ENCODE data around the gene TRIM44.

Gene TRIM44

GRCh38 chr11:35620795-35621194 is 41.8 kb upstream of the TRIM44 start:
- peaks cover 0 to 40% (median 29%) of the 10 kb centered on the region in 5 donors for H3K4me1 ChIP-seq (ENCODE audit: control insufficient read depth in 5 of 5, insufficient read depth in 5 of 5, low read length in 5 of 5)
- no peak overlapping the region for H3K27ac ChIP-seq (ENCODE audit: low read depth, low read length)
- H3K36me3 ChIP-seq (ENCODE audit: control insufficient read depth in 5 of 5, insufficient read depth in 5 of 5, low read length in 5 of 5), result no peaks in the 10 kb centered on the region
- H3K27me3 ChIP-seq (ENCODE audit: control insufficient read depth in 5 of 5, insufficient read depth in 4 of 5, low read length in 5 of 5), result peaks cover 5 to 16% (median 11%) of the 10 kb centered on the region in 5 donors
- H3K4me3 ChIP-seq (ENCODE audit: low read depth in 1 of 5, low read length in 5 of 5), result no peak overlapping the region
- H3K9ac ChIP-seq (ENCODE audit: low read length in 5 of 5), result no peak overlapping the region
- no peaks in the 10 kb centered on the region for H3K9me3 ChIP-seq (ENCODE audit: control insufficient read depth in 5 of 5, low read length in 5 of 5)

- Histone ChIP-seq H3K9me3 (ENCODE audit: control insufficient read depth in 5 of 5, low read length in 5 of 5) (no peaks in the 10 kb centered on the region), H3K9ac (ENCODE audit: low read length in 5 of 5) (no peak overlapping the region), H3K27ac (ENCODE audit: low read depth, low read length) (no peak overlapping the region), H3K4me1 (ENCODE audit: control insufficient read depth in 5 of 5, insufficient read depth in 5 of 5, low read length in 5 of 5) (peaks cover 0 to 40% (median 29%) of the 10 kb centered on the region in 5 donors), H3K36me3 (ENCODE audit: control insufficient read depth in 5 of 5, insufficient read depth in 5 of 5, low read length in 5 of 5) (no peaks in the 10 kb centered on the region), H3K4me3 (ENCODE audit: low read depth in 1 of 5, low read length in 5 of 5) (no peak overlapping the region), H3K27me3 (ENCODE audit: control insufficient read depth in 5 of 5, insufficient read depth in 4 of 5, low read length in 5 of 5) (peaks cover 5 to 16% (median 11%) of the 10 kb centered on the region in 5 donors)
Observed at GRCh38 chr11:35621620-35622019, 41.0 kb upstream of the TRIM44 start.

- no peaks in the 10 kb centered on the region for H3K36me3 ChIP-seq (ENCODE audit: control insufficient read depth in 5 of 5, insufficient read depth in 5 of 5, low read length in 5 of 5)
- H3K4me3 ChIP-seq (ENCODE audit: low read depth in 1 of 5, low read length in 5 of 5), result no peak overlapping the region
- peaks cover 0 to 40% (median 29%) of the 10 kb centered on the region in 5 donors for H3K4me1 ChIP-seq (ENCODE audit: control insufficient read depth in 5 of 5, insufficient read depth in 5 of 5, low read length in 5 of 5)
- H3K27me3 ChIP-seq (ENCODE audit: control insufficient read depth in 5 of 5, insufficient read depth in 4 of 5, low read length in 5 of 5), result peaks cover 5 to 16% (median 11%) of the 10 kb centered on the region in 5 donors
- no peak overlapping the region for H3K27ac ChIP-seq (ENCODE audit: low read depth, low read length)
- no peaks in the 10 kb centered on the region for H3K9me3 ChIP-seq (ENCODE audit: control insufficient read depth in 5 of 5, low read length in 5 of 5)
- no peak overlapping the region for H3K9ac ChIP-seq (ENCODE audit: low read length in 5 of 5)
Observed at GRCh38 chr11:35622070-35622469, 40.5 kb upstream of the TRIM44 start.

- Histone ChIP-seq H3K4me1 (ENCODE audit: control insufficient read depth in 5 of 5, insufficient read depth in 5 of 5, low read length in 5 of 5) (peaks cover 0 to 33% (median 21%) of the 10 kb centered on the region in 5 donors), H3K9me3 (ENCODE audit: control insufficient read depth in 5 of 5, low read length in 5 of 5) (no peaks in the 10 kb centered on the region), H3K4me3 (ENCODE audit: low read depth in 1 of 5, low read length in 5 of 5) (no peak overlapping the region), H3K9ac (ENCODE audit: low read length in 5 of 5) (no peak overlapping the region), H3K27me3 (ENCODE audit: control insufficient read depth in 5 of 5, insufficient read depth in 4 of 5, low read length in 5 of 5) (peaks cover 5 to 16% (median 11%) of the 10 kb centered on the region in 5 donors), H3K27ac (ENCODE audit: low read depth, low read length) (no peak overlapping the region), H3K36me3 (ENCODE audit: control insufficient read depth in 5 of 5, insufficient read depth in 5 of 5, low read length in 5 of 5) (no peaks in the 10 kb centered on the region)
Observed at GRCh38 chr11:35623621-35624168, 38.9 kb upstream of the TRIM44 start.

- peaks cover 3 to 16% (median 10%) of the 10 kb centered on the region in 5 donors for H3K27me3 ChIP-seq (ENCODE audit: control insufficient read depth in 5 of 5, insufficient read depth in 4 of 5, low read length in 5 of 5)
Observed at GRCh38 chr11:35624316-35624715, 38.3 kb upstream of the TRIM44 start.

GRCh38 chr11:35624781-35625180 is 37.8 kb upstream of the TRIM44 start:
- H3K27me3 ChIP-seq (ENCODE audit: control insufficient read depth in 5 of 5, insufficient read depth in 4 of 5, low read length in 5 of 5), result peaks cover 0 to 20% (median 9%) of the 10 kb centered on the region in 5 donors
- no peak overlapping the region for H3K27ac ChIP-seq (ENCODE audit: low read depth, low read length)
- no peaks in the 10 kb centered on the region for H3K9me3 ChIP-seq (ENCODE audit: control insufficient read depth in 5 of 5, low read length in 5 of 5)
- peaks cover 0 to 24% (median 12%) of the 10 kb centered on the region in 5 donors for H3K4me1 ChIP-seq (ENCODE audit: control insufficient read depth in 5 of 5, insufficient read depth in 5 of 5, low read length in 5 of 5)
- H3K36me3 ChIP-seq (ENCODE audit: control insufficient read depth in 5 of 5, insufficient read depth in 5 of 5, low read length in 5 of 5), result no peaks in the 10 kb centered on the region
- H3K4me3 ChIP-seq (ENCODE audit: low read depth in 1 of 5, low read length in 5 of 5), result no peak overlapping the region
- no peak overlapping the region for H3K9ac ChIP-seq (ENCODE audit: low read length in 5 of 5)

More at GRCh38 chr11:35624316-35624715, 38.3 kb upstream of the TRIM44 start:
- Histone ChIP-seq H3K27ac (ENCODE audit: low read depth, low read length) (no peak overlapping the region), H3K36me3 (ENCODE audit: control insufficient read depth in 5 of 5, insufficient read depth in 5 of 5, low read length in 5 of 5) (no peaks in the 10 kb centered on the region), H3K4me3 (ENCODE audit: low read depth in 1 of 5, low read length in 5 of 5) (no peak overlapping the region), H3K9me3 (ENCODE audit: control insufficient read depth in 5 of 5, low read length in 5 of 5) (no peaks in the 10 kb centered on the region), H3K9ac (ENCODE audit: low read length in 5 of 5) (no peak overlapping the region), H3K4me1 (ENCODE audit: control insufficient read depth in 5 of 5, insufficient read depth in 5 of 5, low read length in 5 of 5) (peaks cover 0 to 28% (median 16%) of the 10 kb centered on the region in 5 donors)

GRCh38 chr11:35626501-35626900 is 36.1 kb upstream of the TRIM44 start:
- Histone ChIP-seq H3K9ac (ENCODE audit: low read length in 5 of 5) (no peak overlapping the region), H3K27ac (ENCODE audit: low read depth, low read length) (no peak overlapping the region), H3K27me3 (ENCODE audit: control insufficient read depth in 5 of 5, insufficient read depth in 4 of 5, low read length in 5 of 5) (peaks cover 2 to 8% (median 4%) of the 10 kb centered on the region in 5 donors), H3K9me3 (ENCODE audit: control insufficient read depth in 5 of 5, low read length in 5 of 5) (no peaks in the 10 kb centered on the region), H3K4me3 (ENCODE audit: low read depth in 1 of 5, low read length in 5 of 5) (no peak overlapping the region), H3K4me1 (ENCODE audit: control insufficient read depth in 5 of 5, insufficient read depth in 5 of 5, low read length in 5 of 5) (peaks cover 0 to 18% (median 7%) of the 10 kb centered on the region in 5 donors), H3K36me3 (ENCODE audit: control insufficient read depth in 5 of 5, insufficient read depth in 5 of 5, low read length in 5 of 5) (no peaks in the 10 kb centered on the region)

GRCh38 chr11:35629511-35629910 is 33.1 kb upstream of the TRIM44 start:
- peaks cover 0 to 4% (median 0%) of the 10 kb centered on the region in 5 donors for H3K4me1 ChIP-seq (ENCODE audit: control insufficient read depth in 5 of 5, insufficient read depth in 5 of 5, low read length in 5 of 5)
- H3K9ac ChIP-seq (ENCODE audit: low read length in 5 of 5), result no peak overlapping the region
- no peak overlapping the region for H3K27ac ChIP-seq (ENCODE audit: low read depth, low read length)
- H3K27me3 ChIP-seq (ENCODE audit: control insufficient read depth in 5 of 5, insufficient read depth in 4 of 5, low read length in 5 of 5), result peaks cover 4 to 14% (median 9%) of the 10 kb centered on the region in 5 donors
- no peak overlapping the region for H3K4me3 ChIP-seq (ENCODE audit: low read depth in 1 of 5, low read length in 5 of 5)
- peaks cover 0 to 2% (median 0%) of the 10 kb centered on the region in 5 donors for H3K9me3 ChIP-seq (ENCODE audit: control insufficient read depth in 5 of 5, low read length in 5 of 5)
- H3K36me3 ChIP-seq (ENCODE audit: control insufficient read depth in 5 of 5, insufficient read depth in 5 of 5, low read length in 5 of 5), result no peaks in the 10 kb centered on the region

- Histone ChIP-seq H3K36me3 (ENCODE audit: control insufficient read depth in 5 of 5, insufficient read depth in 5 of 5, low read length in 5 of 5) (no peaks in the 10 kb centered on the region), H3K9me3 (ENCODE audit: control insufficient read depth in 5 of 5, low read length in 5 of 5) (peaks cover 0 to 2% (median 0%) of the 10 kb centered on the region in 5 donors), H3K27ac (ENCODE audit: low read depth, low read length) (no peak overlapping the region), H3K4me1 (ENCODE audit: control insufficient read depth in 5 of 5, insufficient read depth in 5 of 5, low read length in 5 of 5) (peaks cover 0 to 4% (median 0%) of the 10 kb centered on the region in 5 donors), H3K9ac (ENCODE audit: low read length in 5 of 5) (no peak overlapping the region), H3K27me3 (ENCODE audit: control insufficient read depth in 5 of 5, insufficient read depth in 4 of 5, low read length in 5 of 5) (peaks cover 4 to 14% (median 9%) of the 10 kb centered on the region in 5 donors), H3K4me3 (ENCODE audit: low read depth in 1 of 5, low read length in 5 of 5) (no peak overlapping the region)
Observed at GRCh38 chr11:35629914-35630313, 32.7 kb upstream of the TRIM44 start.

GRCh38 chr11:35631891-35632290 is 30.7 kb upstream of the TRIM44 start:
- no peaks in the 10 kb centered on the region for H3K36me3 ChIP-seq (ENCODE audit: control insufficient read depth in 5 of 5, insufficient read depth in 5 of 5, low read length in 5 of 5)
- peaks cover 0 to 2% (median 0%) of the 10 kb centered on the region in 5 donors for H3K9me3 ChIP-seq (ENCODE audit: control insufficient read depth in 5 of 5, low read length in 5 of 5)
- H3K9ac ChIP-seq (ENCODE audit: low read length in 5 of 5), result no peak overlapping the region
- no peak overlapping the region for H3K27ac ChIP-seq (ENCODE audit: low read depth, low read length)
- H3K4me3 ChIP-seq (ENCODE audit: low read depth in 1 of 5, low read length in 5 of 5), result no peak overlapping the region
- H3K4me1 ChIP-seq (ENCODE audit: control insufficient read depth in 5 of 5, insufficient read depth in 5 of 5, low read length in 5 of 5), result peaks cover 0 to 4% (median 0%) of the 10 kb centered on the region in 5 donors
- peaks cover 4 to 20% (median 6%) of the 10 kb centered on the region in 5 donors for H3K27me3 ChIP-seq (ENCODE audit: control insufficient read depth in 5 of 5, insufficient read depth in 4 of 5, low read length in 5 of 5)

All from subcutaneous abdominal adipose tissue (tissue), 5 donors.